Esophagus muscularis mucosa (tissue), 4 donors: Measurements from ENCODE around the gene WFIKKN1.

Experiments used
- CTCF ChIP-seq, 3 experiments: fragments of 200-600 bp in 2 of 3; fragments of 450-650 bp in 1 of 3; sonication (generic) in 2 of 3; IDR thresholded peaks; one replicate each; pipeline ENCODE4 v1.5.1; 2017 to 2019; ENCODE audit warnings: antibody characterized with exemption in 3 of 3, mild to moderate bottlenecking in 2 of 3, moderate library complexity in 1 of 3
- EP300 ChIP-seq: sonication (generic); formaldehyde crosslinking; IDR thresholded peaks from one replicate; pipeline ENCODE4 v1.6.1; 2017; ENCODE audit warnings: antibody characterized with exemption
- POLR2AphosphoS5 ChIP-seq, 2 donors: sonication (generic); formaldehyde crosslinking; IDR thresholded peaks; one replicate each; pipeline ENCODE4 v1.6.1; 2017; ENCODE audit warnings: antibody characterized with exemption in 2 of 2

- TF ChIP-seq CTCF (IDR thresholded peaks at IDR 0.05) (no peak), EP300 (no peak), POLR2AphosphoS5 (IDR thresholded peaks at IDR 0.05) (no peak)
These were observed 7.9 kb upstream of the WFIKKN1 start for GRCh38 chr16:622920-623280.
